Ramos (cell line): Measurements from ENCODE around the gene SMARCA1.

Experiments
- in situ Hi-C: fragments of 300-500 bp; cut with MboI; formaldehyde crosslinking; loops from one replicate; pipeline ENCODE4 v1.14.3; 2022; ENCODE audit warnings: low sequenced_read_pairs; ENCODE audit not compliant: unreplicated experiment

SMARCA1 gene

GRCh38 chrX:129534816-129535578 is 11.7 kb upstream of the SMARCA1 start:
- in situ Hi-C loops: no loop called here

- in situ Hi-C loops: no loop called here
Observed at GRCh38 chrX:129531132-129531531, 7.8 kb upstream of the SMARCA1 start.

- in situ Hi-C loops: no loop called here
Observed at GRCh38 chrX:129530410-129530809, 7.1 kb upstream of the SMARCA1 start.

- in situ Hi-C loops: no loop called here
Observed at GRCh38 chrX:129529685-129530281, 6.5 kb upstream of the SMARCA1 start.

GRCh38 chrX:129525896-129526295 is 2.6 kb upstream of the SMARCA1 start:
- in situ Hi-C loops: no loop called here

GRCh38 chrX:129525162-129525561 is 1.9 kb upstream of the SMARCA1 start:
- in situ Hi-C loops: no loop called here

GRCh38 chrX:129524250-129524850 is 1.1 kb upstream of the SMARCA1 start:
- in situ Hi-C loops: no loop called here

- in situ Hi-C loops: no loop called here
Observed at GRCh38 chrX:129522184-129523078, 859 bp downstream of the SMARCA1 start.

- in situ Hi-C loops: no loop called here
Observed at GRCh38 chrX:129520151-129520550, 3.1 kb downstream of the SMARCA1 start.

GRCh38 chrX:129516402-129516801 is 6.9 kb downstream of the SMARCA1 start:
- in situ Hi-C loops: no loop called here

- in situ Hi-C loops: no loop called here
Observed at GRCh38 chrX:129512409-129512808, 10.9 kb downstream of the SMARCA1 start.

GRCh38 chrX:129511689-129512088 is 11.6 kb downstream of the SMARCA1 start:
- in situ Hi-C loops: no loop called here

- in situ Hi-C loops: no loop called here
Observed at GRCh38 chrX:129510331-129510730, 13.0 kb downstream of the SMARCA1 start.

- in situ Hi-C loops: no loop called here
Observed at GRCh38 chrX:129497146-129497843, 26.0 kb downstream of the SMARCA1 start.

- in situ Hi-C loops: no loop called here
Observed at GRCh38 chrX:129496625-129497024, 26.7 kb downstream of the SMARCA1 start.

GRCh38 chrX:129495900-129496299 is 27.4 kb downstream of the SMARCA1 start:
- in situ Hi-C loops: no loop called here

- in situ Hi-C loops: no loop called here
Observed at GRCh38 chrX:129494887-129495286, 28.4 kb downstream of the SMARCA1 start.

- in situ Hi-C loops: no loop called here
Observed at GRCh38 chrX:129493643-129494042, 29.6 kb downstream of the SMARCA1 start.

- in situ Hi-C loops: no loop called here
Observed at GRCh38 chrX:129490330-129490729, 33.0 kb downstream of the SMARCA1 start.

- in situ Hi-C loops: no loop called here
Observed at GRCh38 chrX:129488359-129488758, 34.9 kb downstream of the SMARCA1 start.
